NCI-H2107 treated with DMSO at 0.1 percent for 48 hours (cell line): Measurements from ENCODE around the gene RRBP1.
"Not testable (repeated sequence)": the region's sequence is repeated elsewhere in the genome, so short reads cannot be mapped to it uniquely, and the experiment has no call there.

ENCODE experiments used
- DNase-seq: peaks from one replicate; lab custom pipeline; 2025; ENCODE audit not compliant: unreplicated experiment; lab: John Stamatoyannopoulos, UW

The RRBP1 gene

GRCh38 chr20:17664025-17664633 is 17.9 kb downstream of the RRBP1 start:
- no peak for DNase-seq

GRCh38 chr20:17663486-17663885 is 18.6 kb downstream of the RRBP1 start:
- no peak for DNase-seq

- DNase-seq: no peak
These were observed 19.0 kb downstream of the RRBP1 start for GRCh38 chr20:17663040-17663399.

- no peak for DNase-seq
These were observed 19.6 kb downstream of the RRBP1 start for GRCh38 chr20:17662333-17663039.

GRCh38 chr20:17661121-17661744 is 20.8 kb downstream of the RRBP1 start:
- DNase-seq: no peak

GRCh38 chr20:17660667-17661066 is 21.4 kb downstream of the RRBP1 start:
- DNase-seq: no peak

- no peak for DNase-seq
These were observed 22.2 kb downstream of the RRBP1 start for GRCh38 chr20:17659801-17660200.

- DNase-seq: not testable (repeated sequence)
These were observed 22.7 kb downstream of the RRBP1 start for GRCh38 chr20:17659344-17659743.

- no peak for DNase-seq
These were observed 23.4 kb downstream of the RRBP1 start for GRCh38 chr20:17658648-17658993.

- DNase-seq: no peak
These were observed 24.0 kb downstream of the RRBP1 start for GRCh38 chr20:17657898-17658647.

GRCh38 chr20:17657079-17657825 is 24.8 kb downstream of the RRBP1 start:
- no peak for DNase-seq

- no peak for DNase-seq
These were observed 26.1 kb downstream of the RRBP1 start for GRCh38 chr20:17655865-17656479.

GRCh38 chr20:17655286-17655651 is 26.8 kb downstream of the RRBP1 start:
- no peak for DNase-seq

GRCh38 chr20:17654649-17655285 is 27.3 kb downstream of the RRBP1 start:
- DNase-seq: no peak

GRCh38 chr20:17653835-17654648 is 28.0 kb downstream of the RRBP1 start:
- no peak for DNase-seq

- DNase-seq: no peak
These were observed 29.6 kb downstream of the RRBP1 start for GRCh38 chr20:17652411-17652810.

- no peak for DNase-seq
These were observed 30.2 kb downstream of the RRBP1 start for GRCh38 chr20:17651760-17652388.

- no peak for DNase-seq
These were observed 30.8 kb downstream of the RRBP1 start for GRCh38 chr20:17651129-17651759.
